NK-92 treated with Interleukin-12 subunit alpha and Interleukin-12 subunit beta, amount 100 ng/mL, for 24 hours (cell line): ENCODE measurements around the gene TBXAS1.

Experiments used
- DNase-seq: peaks from one replicate; lab custom pipeline; 2025; lab: John Stamatoyannopoulos, UW

TBXAS1 gene

DNA sequence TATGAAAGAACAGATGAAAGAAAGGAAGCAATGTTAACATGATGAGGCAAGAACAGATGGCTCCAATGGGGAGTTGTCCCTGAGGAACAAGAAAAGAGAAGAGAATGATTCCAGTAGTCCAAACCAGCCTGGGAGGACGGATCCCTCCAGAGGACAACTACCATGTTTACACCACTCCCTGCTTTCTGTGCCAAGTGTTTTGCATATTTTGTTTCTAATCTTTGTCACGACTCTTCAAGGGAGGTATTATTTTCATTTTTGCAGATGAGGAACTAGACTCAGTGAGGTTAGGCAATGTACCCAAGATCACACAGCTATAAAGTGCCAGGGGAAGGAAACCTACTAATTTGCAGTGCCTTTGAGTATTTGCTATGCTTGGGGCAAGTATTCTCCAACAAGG lies 117.5 kb downstream of the TBXAS1 start:
- DNase-seq = no peak

DNA sequence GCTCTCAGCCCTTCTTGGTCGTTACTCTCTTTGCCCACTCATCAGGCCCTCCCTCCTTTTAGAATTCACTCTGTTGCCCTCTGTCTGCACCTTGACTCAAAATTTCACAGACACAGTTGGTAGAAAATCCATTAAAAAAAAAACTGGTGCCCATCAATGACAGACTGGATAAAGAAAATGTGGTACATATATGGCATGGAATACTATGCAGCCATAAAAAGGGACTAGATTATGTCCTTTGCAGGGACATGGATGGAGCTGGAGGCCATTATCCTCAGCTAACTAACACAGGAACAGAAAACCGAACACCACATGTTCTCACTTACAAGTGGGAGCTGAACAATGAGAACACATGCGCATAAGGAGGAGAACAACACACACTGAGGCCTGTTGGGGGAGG lies 118.0 kb downstream of the TBXAS1 start:
- no peak for DNase-seq

DNA sequence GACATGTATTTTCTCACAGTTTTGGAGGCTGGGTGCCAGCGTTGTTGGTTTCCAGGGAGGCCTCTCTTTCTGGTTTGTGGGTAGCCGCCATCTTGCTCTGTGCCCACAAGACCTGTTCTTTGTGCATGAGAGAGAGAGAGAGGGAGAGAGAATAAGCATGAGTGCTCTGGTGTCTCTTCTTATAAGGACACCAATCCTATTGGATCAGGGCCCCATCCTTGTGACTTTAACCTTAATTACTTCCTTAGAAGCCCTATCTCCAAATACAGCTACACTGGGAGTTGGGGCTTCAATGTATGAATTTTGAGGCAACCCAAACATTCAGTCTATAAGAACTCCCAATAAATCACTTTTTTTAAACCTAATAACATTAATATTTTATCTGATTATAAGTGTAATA lies 119.1 kb downstream of the TBXAS1 start:
- DNase-seq = no peak

- DNase-seq = no peak
Measured at GRCh38 chr7:139948587-139949335, 119.7 kb downstream of the TBXAS1 start.

- no peak for DNase-seq
Measured at GRCh38 chr7:139949629-139950028, 120.6 kb downstream of the TBXAS1 start.

DNA sequence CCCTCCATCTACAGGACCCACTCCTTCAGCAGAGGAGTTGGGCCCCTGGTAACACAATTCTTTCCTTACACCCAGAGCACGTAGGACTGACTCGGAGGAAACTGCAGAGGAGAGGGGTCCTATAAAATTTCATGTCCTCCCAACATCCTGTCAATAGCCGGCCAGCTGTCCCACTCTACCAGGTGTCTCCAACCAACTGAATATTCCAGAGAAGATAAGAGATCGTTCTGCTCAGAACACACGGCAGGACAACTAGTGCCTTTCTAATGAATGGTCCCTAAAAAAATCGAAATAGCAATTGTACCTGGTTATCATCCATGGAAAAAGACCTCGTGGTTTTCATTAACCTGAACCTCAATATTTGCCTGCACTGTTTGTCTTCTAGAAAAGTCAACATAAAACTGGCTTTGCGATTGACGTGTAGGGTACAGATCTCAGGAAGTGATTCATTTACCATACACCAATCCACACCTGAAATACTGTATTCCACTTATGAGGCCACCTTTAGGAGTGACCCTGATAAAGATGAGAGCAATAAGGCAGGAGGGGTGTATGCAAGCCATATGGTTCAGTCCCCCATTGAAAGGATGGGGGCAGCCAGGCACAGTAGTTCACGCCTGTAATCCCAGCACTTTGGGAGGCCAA lies 121.9 kb downstream of the TBXAS1 start:
- DNase-seq = no peak

DNA sequence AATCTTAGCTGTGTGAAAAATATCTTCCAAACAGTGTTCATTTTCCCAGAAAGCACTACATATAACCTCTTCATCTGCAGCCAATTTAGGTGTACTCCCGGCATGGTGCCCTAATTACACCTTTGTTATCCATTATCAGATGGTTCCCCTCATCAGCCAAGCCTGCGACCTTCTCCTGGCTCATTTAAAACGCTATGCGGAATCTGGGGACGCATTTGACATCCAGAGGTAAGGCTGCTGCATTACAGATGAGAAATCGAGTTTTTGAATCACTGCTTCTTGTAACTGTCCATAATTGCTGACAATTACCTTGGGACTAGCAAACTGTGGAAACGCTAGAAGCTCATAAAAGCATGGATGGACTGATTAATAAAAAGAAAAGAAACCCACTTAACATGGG lies 124.2 kb downstream of the TBXAS1 start:
- DNase-seq = no peak

- no peak for DNase-seq
Measured at GRCh38 chr7:139955109-139955820, 126.2 kb downstream of the TBXAS1 start.

GRCh38 chr7:139958599-139959284 lies 129.7 kb downstream of the TBXAS1 start:
- DNase-seq = no peak

GRCh38 chr7:139959285-139959628 lies 130.2 kb downstream of the TBXAS1 start:
- DNase-seq = no peak

DNA sequence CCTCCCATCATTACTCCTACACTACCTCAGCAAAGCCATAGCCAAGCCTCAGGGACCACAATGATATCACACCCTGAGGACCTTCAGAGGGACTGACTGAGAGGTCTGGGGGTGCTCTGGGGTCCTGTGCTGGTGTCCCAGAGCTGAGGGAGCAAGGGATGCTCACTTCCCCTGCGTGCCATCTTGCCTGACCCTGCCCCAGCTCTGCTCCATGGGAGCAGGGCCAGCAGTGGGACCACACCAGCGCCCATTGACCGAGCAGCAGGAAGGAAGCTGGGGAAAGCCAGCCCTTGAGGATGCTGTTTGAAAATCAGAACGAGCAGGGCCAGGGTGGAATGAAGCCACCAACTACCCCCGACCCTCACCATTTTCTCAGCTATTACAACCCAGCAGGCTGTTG lies 130.7 kb downstream of the TBXAS1 start:
- DNase-seq = no peak

GRCh38 chr7:139960157-139960556 lies 131.1 kb downstream of the TBXAS1 start:
- DNase-seq = no peak

- DNase-seq = no peak
Measured at GRCh38 chr7:139965942-139966628, 137.0 kb downstream of the TBXAS1 start.

GRCh38 chr7:139966949-139967348 lies 137.9 kb downstream of the TBXAS1 start:
- no peak for DNase-seq

GRCh38 chr7:139968931-139969330 lies 139.9 kb downstream of the TBXAS1 start:
- DNase-seq = no peak

DNA sequence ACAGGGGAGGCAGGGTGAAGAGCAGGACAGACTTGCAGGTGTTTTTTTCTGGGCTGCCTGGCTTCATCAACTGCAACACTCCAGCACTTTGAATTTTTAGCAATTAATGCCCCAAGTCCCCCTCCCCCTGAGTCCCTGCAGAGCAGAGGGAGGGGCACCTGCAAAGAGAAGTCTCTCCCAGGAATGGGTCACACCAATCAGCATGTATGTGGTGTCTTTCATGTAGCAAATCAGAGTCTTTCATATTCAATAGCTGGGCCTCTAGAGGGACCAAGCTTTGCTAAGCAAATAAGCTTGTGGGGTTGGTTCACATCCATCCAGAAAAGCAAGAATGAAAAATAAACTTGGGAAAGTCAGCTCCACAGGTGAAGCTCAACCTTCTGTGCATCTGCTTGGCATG lies 143.0 kb downstream of the TBXAS1 start:
- no peak for DNase-seq

DNA sequence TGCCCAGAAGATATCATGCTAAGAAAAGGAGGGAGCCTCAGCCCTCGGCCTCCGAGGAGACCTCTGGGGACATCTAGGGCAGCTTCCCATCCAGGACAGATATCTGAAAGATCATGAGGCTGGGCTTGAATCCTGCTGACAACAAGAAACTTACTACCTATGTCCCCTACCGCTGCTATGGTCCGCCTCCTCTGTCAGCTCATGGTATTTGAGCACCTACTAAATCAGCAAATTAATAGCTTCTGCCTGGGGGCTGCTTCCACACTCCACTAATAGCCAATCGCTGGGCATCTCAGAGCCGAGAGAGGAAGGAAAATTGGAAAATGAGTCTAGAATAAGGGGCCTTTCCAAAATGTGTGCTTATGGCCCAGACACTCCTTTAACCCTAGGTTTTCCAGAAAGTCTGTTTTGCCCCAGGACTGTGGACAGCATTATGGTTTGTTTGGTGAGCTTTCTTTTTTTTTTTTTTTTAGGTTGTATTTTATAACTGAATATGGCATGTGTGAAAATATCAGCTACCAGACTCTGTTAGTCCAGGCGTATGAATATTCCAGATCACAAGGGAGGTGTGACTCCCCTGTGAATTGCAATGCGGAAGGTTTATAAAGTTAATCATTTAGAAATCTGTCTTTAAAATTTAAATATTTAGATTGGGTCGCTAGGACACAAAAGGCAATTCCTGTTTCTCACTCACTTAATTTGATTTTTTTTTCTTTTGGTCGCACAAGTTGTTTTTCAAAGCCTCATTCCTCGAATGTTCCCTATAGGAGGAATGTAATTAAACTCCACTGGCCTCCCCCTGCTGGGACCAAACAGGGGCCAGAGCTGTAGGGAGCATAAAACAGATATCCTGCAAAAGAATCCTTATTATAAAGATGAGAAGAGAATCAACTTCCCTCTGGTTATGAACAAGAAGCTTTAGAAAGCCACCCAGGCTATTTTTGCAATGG lies 144.3 kb downstream of the TBXAS1 start:
- DNase-seq = no peak

DNA sequence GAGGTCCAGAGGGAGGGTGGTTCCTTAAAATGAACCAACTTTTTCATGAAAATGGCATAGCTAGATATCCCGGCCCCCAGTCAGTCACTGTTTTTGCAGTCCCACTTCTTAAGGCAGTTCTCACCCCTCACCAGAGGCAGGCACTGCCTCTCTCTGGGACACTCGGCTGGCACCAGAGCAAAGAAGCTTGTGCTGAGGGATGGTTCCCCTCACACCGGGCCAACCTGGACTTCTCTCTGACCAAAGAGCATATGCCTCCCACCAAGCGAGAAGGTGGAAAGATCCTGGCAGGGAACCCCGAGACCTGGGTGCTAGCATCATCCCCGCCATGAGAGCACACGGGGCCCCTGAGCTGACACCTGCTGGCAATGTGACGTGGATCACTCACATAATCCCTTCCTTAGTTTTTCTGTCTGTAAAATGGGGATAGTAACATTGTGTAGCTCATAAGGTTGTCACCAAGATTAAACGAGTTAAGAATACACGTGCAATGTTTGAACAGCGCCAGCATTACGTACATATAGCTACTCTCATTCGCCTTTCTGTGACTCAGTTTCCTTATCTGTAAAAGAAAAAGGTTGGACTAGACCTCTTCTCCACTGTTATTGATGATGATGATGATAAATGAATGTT lies 145.2 kb downstream of the TBXAS1 start:
- DNase-seq = no peak

DNA sequence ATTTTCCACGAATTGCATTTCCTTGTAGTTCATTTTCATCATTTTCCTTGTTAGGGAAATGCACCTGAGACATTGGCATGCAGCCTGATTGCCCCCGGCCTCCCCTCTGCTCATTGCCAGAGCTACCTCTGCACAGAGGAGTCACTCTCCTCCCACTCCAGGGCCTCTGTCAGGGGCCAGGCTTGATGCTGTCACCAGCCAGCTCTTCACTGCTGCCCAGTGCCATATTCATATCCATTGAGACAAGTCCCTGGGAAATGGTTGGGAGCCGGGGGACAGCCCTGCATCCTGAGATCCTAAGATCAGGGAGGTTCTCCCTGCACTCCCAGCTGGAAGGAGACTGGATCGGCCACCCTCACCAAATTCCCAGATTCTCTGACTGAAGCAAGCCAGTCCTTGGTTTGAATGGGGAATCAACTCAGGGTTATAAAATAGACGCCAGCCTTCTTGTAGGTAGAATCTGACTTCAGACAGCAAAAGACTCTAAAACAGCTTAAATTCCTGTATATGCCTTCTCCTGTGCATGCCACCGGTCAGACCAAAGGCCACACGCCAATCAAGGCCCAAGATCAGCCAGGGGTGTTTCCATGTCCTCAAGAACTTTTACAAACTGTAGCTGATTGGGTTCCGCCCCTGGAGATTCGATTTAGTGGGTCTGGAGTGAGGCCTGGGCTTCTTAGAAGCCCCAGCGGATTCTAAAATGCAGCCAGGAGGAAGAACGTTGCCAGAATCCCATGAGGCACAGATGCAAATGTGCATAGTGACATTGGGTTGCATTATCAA lies 147.2 kb downstream of the TBXAS1 start:
- DNase-seq = no peak
